K562 (cell line): ENCODE measurements around the gene OMG.

Experiments
- BHLHE40 ChIP-seq: IDR thresholded peaks from 2 replicates; pipeline ENCODE4 v1.6.1; 2011; ENCODE audit warnings: low read length, improper control_type of control experiment
- EWSR1 ChIP-seq: fragments of 450-650 bp; IDR thresholded peaks from 2 replicates; pipeline ENCODE4 v1.6.1; 2018; ENCODE audit warnings: borderline replicate concordance, mild to moderate bottlenecking, low read depth, moderate library complexity; ENCODE audit not compliant: partially characterized antibody
- FOXK1 ChIP-seq: sonication (generic); formaldehyde crosslinking; IDR thresholded peaks from 2 replicates; pipeline ENCODE4 v1.8.0; 2022; ENCODE audit warnings: missing genetic modification reagents, mild to moderate bottlenecking, borderline replicate concordance
- MAFK ChIP-seq: IDR thresholded peaks from 2 replicates; pipeline ENCODE4 v1.6.1; 2011; ENCODE audit warnings: low read length, improper control_type of control experiment
- NBN ChIP-seq: fragments of 450-650 bp; IDR thresholded peaks from 2 replicates; pipeline ENCODE4 v1.6.1; 2016; ENCODE audit warnings: low read depth, mild to moderate bottlenecking
- PTBP1 ChIP-seq: fragments of 200-400 bp; formaldehyde crosslinking; IDR thresholded peaks from 2 replicates; pipeline ENCODE4 v1.6.1; 2017; ENCODE audit warnings: low read depth, low read length
- SIX5 ChIP-seq, 2 experiments: IDR thresholded peaks; 2 replicates each; pipeline ENCODE4 v1.6.1; 2011; ENCODE audit warnings: low read length in 2 of 2, borderline replicate concordance in 1 of 2, low read depth in 1 of 2, mild to moderate bottlenecking in 1 of 2, moderate library complexity in 1 of 2; ENCODE audit not compliant: insufficient read depth in 1 of 2
- TAF1 ChIP-seq: IDR thresholded peaks from 2 replicates; pipeline ENCODE4 v1.6.1; 2011; ENCODE audit warnings: mild to moderate bottlenecking, low read length, moderate library complexity; ENCODE audit not compliant: insufficient read depth, control insufficient read depth, severe bottlenecking; ENCODE audit errors: extremely low read depth
- YBX1 ChIP-seq: fragments of 450-650 bp; IDR thresholded peaks from 2 replicates; pipeline ENCODE4 v1.7.1; 2016; ENCODE audit warnings: mild to moderate bottlenecking
- ZNF263 ChIP-seq: sonication (generic); formaldehyde crosslinking; IDR thresholded peaks from 2 replicates; pipeline ENCODE4 v1.8.0; 2022; ENCODE audit warnings: mild to moderate bottlenecking, missing genetic modification reagents, borderline replicate concordance
- ZNF780A ChIP-seq: fragments of 250-450 bp; sonication (Bioruptor Pico); IDR thresholded peaks from 2 replicates; pipeline ENCODE4 v1.5.0; 2021; ENCODE audit warnings: mild to moderate bottlenecking
- TF ChIP-seq, protein P1 (sequence below), 3 experiments: IDR thresholded peaks in 2 of 3; conservative IDR thresholded peaks in 1 of 3; 2 replicates each; pipeline ENCODE4 v1.5.1; 2011 to 2012; ENCODE audit warnings: low read length in 3 of 3, mild to moderate bottlenecking in 3 of 3, control low read depth in 2 of 3, improper control_type of control experiment in 1 of 3, inconsistent platforms in 1 of 3, low read depth in 1 of 3, mixed read lengths in 1 of 3, moderate library complexity in 1 of 3; ENCODE audit not compliant: insufficient read depth in 2 of 3

- TF ChIP-seq SIX5 (IDR thresholded peaks at IDR 0.05; ENCODE audit: borderline replicate concordance in 1 of 2, insufficient read depth in 1 of 2, low read depth in 1 of 2, low read length in 2 of 2) (no peak), ZNF780A (no peak), NBN (no peak), FOXK1 (CRISPR knock-in tag) (no peak), ZNF263 (CRISPR knock-in tag) (no peak), EWSR1 (no peak), PTBP1 (no peak), YBX1 (no peak), BHLHE40 (no peak), MAFK (no peak), TAF1 (no peak)
- TF ChIP-seq, protein P1, sequence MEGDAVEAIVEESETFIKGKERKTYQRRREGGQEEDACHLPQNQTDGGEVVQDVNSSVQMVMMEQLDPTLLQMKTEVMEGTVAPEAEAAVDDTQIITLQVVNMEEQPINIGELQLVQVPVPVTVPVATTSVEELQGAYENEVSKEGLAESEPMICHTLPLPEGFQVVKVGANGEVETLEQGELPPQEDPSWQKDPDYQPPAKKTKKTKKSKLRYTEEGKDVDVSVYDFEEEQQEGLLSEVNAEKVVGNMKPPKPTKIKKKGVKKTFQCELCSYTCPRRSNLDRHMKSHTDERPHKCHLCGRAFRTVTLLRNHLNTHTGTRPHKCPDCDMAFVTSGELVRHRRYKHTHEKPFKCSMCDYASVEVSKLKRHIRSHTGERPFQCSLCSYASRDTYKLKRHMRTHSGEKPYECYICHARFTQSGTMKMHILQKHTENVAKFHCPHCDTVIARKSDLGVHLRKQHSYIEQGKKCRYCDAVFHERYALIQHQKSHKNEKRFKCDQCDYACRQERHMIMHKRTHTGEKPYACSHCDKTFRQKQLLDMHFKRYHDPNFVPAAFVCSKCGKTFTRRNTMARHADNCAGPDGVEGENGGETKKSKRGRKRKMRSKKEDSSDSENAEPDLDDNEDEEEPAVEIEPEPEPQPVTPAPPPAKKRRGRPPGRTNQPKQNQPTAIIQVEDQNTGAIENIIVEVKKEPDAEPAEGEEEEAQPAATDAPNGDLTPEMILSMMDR (IDR thresholded peaks at IDR 0.05 in 2 of 3, conservative IDR thresholded peaks at IDR 0.05 in 1 of 3; ENCODE audit: insufficient read depth in 2 of 3, low read depth in 1 of 3, low read length in 3 of 3): no peak
These were observed 42.4 kb downstream of the OMG start for GRCh38 chr17:31254654-31255053.
